IMR-90 (cell line): ENCODE measurements around the gene TRIM5. TPM values are rescaled to one million over a fixed set of nuclear protein-coding genes. Genes with fewer than 3 reads are reported as not detected.

Source experiments
- ATAC-seq: fragments of 200-7000 bp; cut with Tn5 transposase; 2 replicates; pipeline ENCODE4 v1.9.1; 2020; ENCODE audit warnings: low read depth, mild to moderate bottlenecking, moderate library complexity
- BruUV-seq: library from RNA; stranded (reverse); fragments of 400-500 nt; replicated peaks from 2 replicates; lab custom pipeline; 2021; lab: Mats Ljungman, UMichigan
- CTCF ChIA-PET: fragments of 300-600 bp; formaldehyde crosslinking; extraction: SDS; loops from one replicate; lab custom pipeline; 2021; ENCODE audit warnings: antibody characterized with exemption; lab: Yijun Ruan, JAX
- POLR2A ChIA-PET: fragments of 300-600 bp; sonication (Branson Sonifier 250); formaldehyde crosslinking; loops from one replicate; lab custom pipeline; 2022; ENCODE audit warnings: antibody characterized with exemption; ENCODE audit not compliant: unreplicated experiment; lab: Charles Lee
- DNase-seq: peaks from one replicate; pipeline ENCODE4 v3.0.0; 2013
- H2AFZ ChIP-seq: replicated peaks from 2 replicates; pipeline ENCODE3; 2013; ENCODE audit warnings: low read length, mild to moderate bottlenecking; ENCODE audit not compliant: poor library complexity
- H2AK5ac ChIP-seq: 2 replicates; pipeline ENCODE4 v1.6.1; 2013; ENCODE audit warnings: low read depth, low read length, inconsistent platforms
- H2AK9ac ChIP-seq: replicated peaks from 2 replicates; pipeline ENCODE3; 2013; ENCODE audit warnings: mild to moderate bottlenecking, low read depth, low read length, moderate library complexity; ENCODE audit not compliant: poor library complexity
- H2BK120ac ChIP-seq: 2 replicates; pipeline ENCODE4 v1.6.1; 2013; ENCODE audit warnings: low read depth, low read length, inconsistent platforms
- H2BK15ac ChIP-seq: 3 replicates; pipeline ENCODE4 v1.6.1; 2013; ENCODE audit warnings: low read depth, low read length, inconsistent platforms
- H2BK20ac ChIP-seq: 2 replicates; pipeline ENCODE4 v1.6.1; 2013; ENCODE audit warnings: low read depth, mild to moderate bottlenecking, inconsistent platforms, low read length, moderate library complexity
- H2BK5ac ChIP-seq: 2 replicates; pipeline ENCODE4 v1.6.1; 2013; ENCODE audit warnings: mild to moderate bottlenecking, low read depth, low read length, inconsistent platforms; ENCODE audit not compliant: poor library complexity, severe bottlenecking
- H3K14ac ChIP-seq: replicated peaks from 2 replicates; pipeline ENCODE4 v1.6.1; 2013; ENCODE audit warnings: low read depth, low read length, inconsistent platforms
- H3K18ac ChIP-seq: 2 replicates; pipeline ENCODE4 v1.6.1; 2013; ENCODE audit warnings: low read depth, low read length, control low read depth
- H3K23ac ChIP-seq: 2 replicates; pipeline ENCODE4 v1.6.1; 2013; ENCODE audit warnings: low read depth, low read length, inconsistent platforms
- H3K27ac ChIP-seq: 2 replicates; pipeline ENCODE4 v1.5.1; 2013; ENCODE audit warnings: mild to moderate bottlenecking, control low read depth, low read length; ENCODE audit not compliant: insufficient read depth
- H3K27me3 ChIP-seq: 2 replicates; pipeline ENCODE4 v1.6.1; 2013; ENCODE audit warnings: low read length; ENCODE audit not compliant: control insufficient read depth, insufficient read depth
- H3K36me3 ChIP-seq: 2 replicates; pipeline ENCODE4 v1.6.1; 2013; ENCODE audit warnings: low read length, mixed read lengths; ENCODE audit not compliant: control insufficient read depth, insufficient read depth
- H3K4ac ChIP-seq: 2 replicates; pipeline ENCODE4 v1.6.1; 2013; ENCODE audit warnings: low read depth, low read length, inconsistent platforms
- H3K4me1 ChIP-seq: 2 replicates; pipeline ENCODE4 v1.6.1; 2013; ENCODE audit warnings: low read length, mixed read lengths; ENCODE audit not compliant: control insufficient read depth, insufficient read depth
- H3K4me2 ChIP-seq: 2 replicates; pipeline ENCODE4 v1.6.1; 2013; ENCODE audit warnings: low read depth, mild to moderate bottlenecking, control low read depth, low read length, moderate library complexity
- H3K4me3 ChIP-seq: 2 replicates; pipeline ENCODE4 v1.5.1; 2013; ENCODE audit warnings: low read depth, mild to moderate bottlenecking, control low read depth, low read length, moderate library complexity; ENCODE audit not compliant: insufficient read depth
- H3K56ac ChIP-seq: 2 replicates; pipeline ENCODE4 v1.6.1; 2013; ENCODE audit warnings: low read length, inconsistent platforms; ENCODE audit not compliant: insufficient read depth; ENCODE audit errors: extremely low read depth
- H3K79me1 ChIP-seq, 2 experiments: 2 replicates each; pipeline ENCODE4 v1.6.1; 2013; ENCODE audit warnings: low read length in 2 of 2, inconsistent platforms in 1 of 2, low read depth in 1 of 2
- H3K9ac ChIP-seq: 2 replicates; pipeline ENCODE4 v1.6.1; 2013; ENCODE audit warnings: low read depth, low read length, control low read depth
- H3K9me1 ChIP-seq: 2 replicates; pipeline ENCODE4 v1.6.1; 2013; ENCODE audit warnings: low read length, inconsistent platforms; ENCODE audit not compliant: insufficient read depth
- H3K9me3 ChIP-seq: 2 replicates; pipeline ENCODE4 v1.6.1; 2013; ENCODE audit warnings: low read length; ENCODE audit not compliant: control insufficient read depth, insufficient read depth
- H4K20me1 ChIP-seq: 2 replicates; pipeline ENCODE4 v1.6.1; 2013; ENCODE audit warnings: low read length, inconsistent platforms; ENCODE audit not compliant: insufficient read depth
- H4K5ac ChIP-seq: 2 replicates; pipeline ENCODE4 v1.6.1; 2013; ENCODE audit warnings: mild to moderate bottlenecking, low read depth, low read length, control low read depth
- H4K8ac ChIP-seq, 2 experiments: 2 replicates each; pipeline ENCODE4 v1.6.1; 2013; ENCODE audit warnings: low read depth in 2 of 2, low read length in 2 of 2, control low read depth in 1 of 2, inconsistent platforms in 1 of 2
- H4K91ac ChIP-seq: 2 replicates; pipeline ENCODE4 v1.6.1; 2013; ENCODE audit warnings: low read depth, low read length, inconsistent platforms; ENCODE audit not compliant: insufficient read depth
- CEBPB ChIP-seq: IDR thresholded peaks from 2 replicates; pipeline ENCODE4 v1.6.1; 2012; ENCODE audit warnings: low read depth, low read length, improper control_type of control experiment
- CHD1 ChIP-seq: IDR thresholded peaks from 2 replicates; pipeline ENCODE4 v1.6.1; 2012; ENCODE audit warnings: low read depth, low read length, improper control_type of control experiment
- CTCF ChIP-seq: conservative IDR thresholded peaks from 2 replicates; pipeline ENCODE4 v1.5.1; 2012; ENCODE audit warnings: mild to moderate bottlenecking, low read depth, low read length, improper control_type of control experiment
- FOS ChIP-seq: fragments of 150-350 bp; IDR thresholded peaks from 2 replicates; pipeline ENCODE4 v1.6.1; 2016; ENCODE audit warnings: low read depth, low read length
- MAFK ChIP-seq: IDR thresholded peaks from 2 replicates; pipeline ENCODE4 v1.6.1; 2012; ENCODE audit warnings: low read depth, low read length, improper control_type of control experiment
- MAZ ChIP-seq: IDR thresholded peaks from 2 replicates; pipeline ENCODE4 v1.6.1; 2012; ENCODE audit warnings: low read depth, mild to moderate bottlenecking, low read length, improper control_type of control experiment, moderate library complexity, borderline replicate concordance
- RCOR1 ChIP-seq: IDR thresholded peaks from 2 replicates; pipeline ENCODE4 v1.6.1; 2012; ENCODE audit warnings: mild to moderate bottlenecking, low read length, improper control_type of control experiment; ENCODE audit not compliant: insufficient replicate concordance
- RFX5 ChIP-seq: IDR thresholded peaks from 2 replicates; pipeline ENCODE4 v1.8.0; 2012; ENCODE audit warnings: low read depth, mild to moderate bottlenecking, low read length, moderate library complexity
- SMC3 ChIP-seq: fragments of 150-350 bp; IDR thresholded peaks from 2 replicates; pipeline ENCODE4 v1.6.1; 2016; ENCODE audit warnings: low read depth, mild to moderate bottlenecking, antibody characterized with exemption, low read length, moderate library complexity
- WGBS, 2 experiments: methylation state at CpG; one replicate each; pipeline versions ENCODE4 v1.1.5 to v1.1.7; 2013; ENCODE audit warnings: missing lambda C conversion rate in 2 of 2; ENCODE audit not compliant: insufficient read length in 1 of 2; ENCODE audit errors: extremely low coverage in 2 of 2; 5-methylcytosine and 5-hydroxymethylcytosine counted together
- dilution Hi-C: fragments of 300-500 bp; cut with HindIII; formaldehyde crosslinking; loops from one replicate; pipeline ENCODE4 v1.14.3; 2018; ENCODE audit warnings: low sequenced_read_pairs; ENCODE audit not compliant: unreplicated experiment
- in situ Hi-C: fragments of 300-500 bp; cut with MboI; formaldehyde crosslinking; loops from 3 replicates; pipeline ENCODE4 v1.14.3; 2019; ENCODE audit warnings: low sequenced_read_pairs, inconsistent platforms, mixed read lengths
- intact Hi-C: fragments of 100-400 bp; cut with micrococcal nuclease; formaldehyde crosslinking; loops from 2 replicates; pipeline ENCODE4 v1.10.0; 2022
- polyA plus RNA-seq, 3 experiments: library from polyadenylated mRNA; depleted of rRNA; stranded (reverse); fragments of >200 nt; gene quantifications; 2 replicates each; pipeline ENCODE4 v1.2.3, GENCODE V29; 2012; ENCODE audit warnings: low replicate concordance in 1 of 3
- total RNA-seq: library from RNA; depleted of rRNA; stranded (reverse); fragments of >200 nt; gene quantifications from 2 replicates; pipeline ENCODE4 v1.2.3, GENCODE V29; 2012

TRIM5 gene
- total and polyA plus RNA-seq, 2 of the 4 experiments (the other 2 are of a cell fraction) = 32.6 to 49.1 TPM

- Histone ChIP-seq H3K4me3 (no peak overlapping the region), H3K23ac (no peak overlapping the region), H3K79me1 (no peaks in the 10 kb centered on the region; a peak in 1 of 4 replicates), H3K9me3 (no peaks in the 10 kb centered on the region), H2BK15ac (no peak overlapping the region), H2AK5ac (no peak overlapping the region), H3K4me2 (no peak overlapping the region), H3K18ac (no peak overlapping the region), H4K8ac (no peak overlapping the region), H2BK20ac (no peak overlapping the region), H3K27ac (no peak overlapping the region), H3K9ac (no peak overlapping the region), H3K56ac (no peak overlapping the region), H4K5ac (no peak overlapping the region), H3K36me3 (peaks cover 10% of the 10 kb centered on the region), H3K4ac (no peak overlapping the region), H3K9me1 (no peaks in the 10 kb centered on the region), H3K4me1 (peaks cover 1% of the 10 kb centered on the region; the same call in 1 of the 2 replicates), H4K20me1 (no peaks in the 10 kb centered on the region), H2BK5ac (no peak overlapping the region), H4K91ac (no peak overlapping the region), H2AK9ac (no peak overlapping the region), H2BK120ac (no peak overlapping the region), H3K14ac (no peak overlapping the region), H3K27me3 (no peaks in the 10 kb centered on the region), H2AFZ (no peak overlapping the region)
- intact Hi-C loops (no loop called here), in situ Hi-C loops (no loop called here), dilution Hi-C loops (no loop called here)
- 40% methylated on average over 1 of the region's 4 CpGs; no CpG with 5 or more reads in 1 of the 2 experiments for WGBS, 2 experiments
- ChIA-PET CTCF (interaction anchor here (0.6 kb wide), 1 partner anchor 1154 kb away, joined by 3 read pairs; no protein-coding TSS in a partner anchor), POLR2A (interaction anchor here (0.6 to 0.7 kb wide), 2 partner anchors 74 to 380 kb away, joined by 3 read pairs; no protein-coding TSS in a partner anchor)
- BruUV-seq = no TSS peak
- TF ChIP-seq RCOR1 (no peak), FOS (no peak), MAZ (no peak), CEBPB (0 out of 2 replicates have a peak, but pooled peaks have one; percentile 1), CHD1 (no peak), CTCF (no peak), SMC3 (no peak), RFX5 (no peak), MAFK (no peak)
- peak; percentile 42 for DNase-seq
- 0 out of 2 replicates have a peak, but pooled peaks have one; percentile 21 for ATAC-seq
Measured at GRCh38 chr11:5705688-5706087, 20.8 kb upstream of the TRIM5 start.
